Bronchial epithelial cell (primary cell): ENCODE measurements around the gene MYMK. TPM values are rescaled to one million over a fixed set of nuclear protein-coding genes. Genes with fewer than 3 reads are reported as not detected.

ENCODE experiments used
- DNase-seq: peaks from one replicate; pipeline ENCODE4 v3.0.0-alpha.2; 2010; ENCODE audit warnings: low read depth
- FAIRE-seq: peaks from 2 replicates; lab custom pipeline; 2011; peaks lifted over from hg19 to GRCh38; lab: Jason Lieb, UNC
- H3K27me3 ChIP-seq: 2 replicates; pipeline ENCODE4 v1.5.1; 2011; ENCODE audit warnings: low read length; ENCODE audit not compliant: control insufficient read depth, insufficient read depth
- H3K36me3 ChIP-seq: 2 replicates; pipeline ENCODE4 v1.5.1; 2011; ENCODE audit warnings: low read length; ENCODE audit not compliant: control insufficient read depth, insufficient read depth
- H3K4me3 ChIP-seq: 2 replicates; pipeline ENCODE4 v1.5.1; 2011; ENCODE audit warnings: mild to moderate bottlenecking, low read depth, low read length, control low read depth
- CTCF ChIP-seq: IDR thresholded peaks from 2 replicates; pipeline ENCODE4 v1.5.1; 2011; ENCODE audit warnings: mild to moderate bottlenecking, moderate library complexity, low read length, control low read depth, inconsistent platforms; ENCODE audit not compliant: insufficient read depth, severe bottlenecking
- total RNA-seq: library from RNA; depleted of rRNA; stranded (reverse); fragments of >200 nt; gene quantifications from 2 replicates; pipeline ENCODE4 v1.2.1, GENCODE V29; 2014

MYMK gene
- total RNA-seq, 1 donor from 2014 or later: not detected

- H3K36me3 ChIP-seq: no peaks in the 10 kb centered on the region
- peaks cover 26% of the 10 kb centered on the region for H3K27me3 ChIP-seq
- no peak for DNase-seq
- no peak for FAIRE-seq
- TF ChIP-seq CTCF: no peak
- no peak overlapping the region for H3K4me3 ChIP-seq
Measured at GRCh38 chr9:133527444-133527920, 2.7 kb upstream of the MYMK start.

GRCh38 chr9:133526721-133527321, 2.1 kb upstream of the MYMK start:
- FAIRE-seq (no peak), DNase-seq (no peak)
- Histone ChIP-seq H3K27me3 (peaks cover 26% of the 10 kb centered on the region), H3K36me3 (no peaks in the 10 kb centered on the region), H3K4me3 (no peak overlapping the region)
- no peak for TF ChIP-seq CTCF

- DNase-seq (no peak), FAIRE-seq (no peak)
- Histone ChIP-seq H3K4me3 (no peak overlapping the region), H3K27me3 (peaks cover 28% of the 10 kb centered on the region), H3K36me3 (no peaks in the 10 kb centered on the region)
- no peak for TF ChIP-seq CTCF
Measured at GRCh38 chr9:133525677-133526076, 918 bp upstream of the MYMK start.

GRCh38 chr9:133524146-133524545, 613 bp downstream of the MYMK start:
- Histone ChIP-seq H3K4me3 (no peak overlapping the region), H3K36me3 (no peaks in the 10 kb centered on the region), H3K27me3 (peaks cover 23% of the 10 kb centered on the region)
- no peak for TF ChIP-seq CTCF
- DNase-seq: no peak
- no peak for FAIRE-seq

- Histone ChIP-seq H3K27me3 (peaks cover 16% of the 10 kb centered on the region), H3K4me3 (no peak overlapping the region), H3K36me3 (no peaks in the 10 kb centered on the region)
- FAIRE-seq (no peak), DNase-seq (no peak)
- TF ChIP-seq CTCF: no peak
Measured at GRCh38 chr9:133523106-133523505, 1.7 kb downstream of the MYMK start.
